HEK293T (cell line): ENCODE results near the gene SEMA4F.

Experiments used
- CTCF ChIA-PET: fragments of 350-600 bp; formaldehyde crosslinking; extraction: SDS; loops from one replicate; lab custom pipeline; 2021; ENCODE audit warnings: antibody characterized with exemption, inconsistent platforms; lab: Yijun Ruan, JAX
- POLR2A ChIA-PET: fragments of 350-600 bp; formaldehyde crosslinking; extraction: SDS; loops from one replicate; lab custom pipeline; 2020; ENCODE audit warnings: antibody characterized with exemption, inconsistent platforms; lab: Yijun Ruan, JAX
- DNase-seq: peaks from one replicate; pipeline ENCODE4 v3.0.0; 2012; ENCODE audit warnings: mixed read lengths; ENCODE audit errors: extremely low spot score
- ARNT ChIP-seq: fragments of 450-650 bp; IDR thresholded peaks from 2 replicates; pipeline ENCODE4 v1.6.1; 2017; ENCODE audit warnings: mild to moderate bottlenecking
- BHLHE40 ChIP-seq: fragments of 450-650 bp; IDR thresholded peaks from 2 replicates; pipeline ENCODE4 v1.6.1; 2016; ENCODE audit warnings: mild to moderate bottlenecking, moderate library complexity, borderline replicate concordance
- CTBP1 ChIP-seq: fragments of 450-650 bp; IDR thresholded peaks from 2 replicates; pipeline ENCODE4 v1.6.1; 2016; ENCODE audit warnings: borderline replicate concordance
- ELF4 ChIP-seq: fragments of 450-650 bp; IDR thresholded peaks from 2 replicates; pipeline ENCODE4 v1.6.1; 2017; ENCODE audit warnings: antibody characterized with exemption
- FOXA1 ChIP-seq: fragments of 450-650 bp; IDR thresholded peaks from 2 replicates; pipeline ENCODE4 v1.6.1; 2016; ENCODE audit warnings: mild to moderate bottlenecking
- FOXK2 ChIP-seq: fragments of 450-650 bp; IDR thresholded peaks from 2 replicates; pipeline ENCODE4 v1.6.1; 2016; ENCODE audit warnings: mild to moderate bottlenecking
- FOXM1 ChIP-seq: fragments of 450-650 bp; IDR thresholded peaks from 2 replicates; pipeline ENCODE4 v1.6.1; 2017; ENCODE audit warnings: mild to moderate bottlenecking, borderline replicate concordance
- HDGF ChIP-seq: fragments of 450-650 bp; IDR thresholded peaks from 2 replicates; pipeline ENCODE4 v1.6.1; 2017; ENCODE audit warnings: antibody characterized with exemption, borderline replicate concordance
- L3MBTL2 ChIP-seq: fragments of 450-650 bp; conservative IDR thresholded peaks from 2 replicates; pipeline ENCODE4 v1.6.1; 2016; ENCODE audit warnings: mild to moderate bottlenecking
- LEF1 ChIP-seq: fragments of 450-650 bp; IDR thresholded peaks from 2 replicates; pipeline ENCODE4 v1.6.1; 2017; ENCODE audit warnings: mild to moderate bottlenecking, borderline replicate concordance
- NFRKB ChIP-seq: fragments of 450-650 bp; IDR thresholded peaks from 2 replicates; pipeline ENCODE4 v1.6.1; 2016; ENCODE audit warnings: mild to moderate bottlenecking, moderate library complexity
- SP1 ChIP-seq: fragments of 450-650 bp; IDR thresholded peaks from 2 replicates; pipeline ENCODE4 v1.6.1; 2017
- SUZ12 ChIP-seq: fragments of 450-650 bp; IDR thresholded peaks from 2 replicates; pipeline ENCODE4 v1.6.1; 2016; ENCODE audit warnings: mild to moderate bottlenecking
- TARDBP ChIP-seq: fragments of 450-650 bp; IDR thresholded peaks from 2 replicates; pipeline ENCODE4 v1.6.1; 2016
- ZNF384 ChIP-seq: fragments of 450-650 bp; IDR thresholded peaks from 2 replicates; pipeline ENCODE4 v1.6.1; 2016
- TF ChIP-seq, protein P1 (sequence below): fragments of 450-650 bp; IDR thresholded peaks from 2 replicates; pipeline ENCODE4 v1.6.1; 2016

The SEMA4F gene

DNA sequence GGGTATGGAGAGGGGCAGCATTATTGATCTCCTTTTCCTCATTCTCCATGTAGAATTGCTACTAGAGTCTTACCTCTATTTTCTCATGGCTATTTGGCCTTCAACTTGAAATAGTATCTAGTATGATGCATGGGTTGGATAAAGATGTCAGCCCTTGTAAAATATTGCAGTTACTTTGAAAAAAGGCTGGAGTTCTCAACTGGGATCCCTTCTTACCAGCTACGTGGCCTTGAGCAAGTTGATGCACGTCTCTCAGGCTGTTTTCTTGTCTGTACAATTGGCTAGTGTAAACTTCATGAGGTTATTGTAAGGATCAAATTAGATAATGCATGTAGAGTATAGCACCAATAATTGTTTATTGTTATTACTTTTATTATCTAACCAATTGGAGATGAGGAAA is 50.2 kb downstream of the SEMA4F start:
- no peak for TF ChIP-seq SUZ12
- no peak for TF ChIP-seq ARNT
- TF ChIP-seq BHLHE40 = no peak
- TF ChIP-seq FOXK2 = no peak
- no peak for TF ChIP-seq FOXM1
- no peak for TF ChIP-seq ELF4
- TF ChIP-seq, protein P1, sequence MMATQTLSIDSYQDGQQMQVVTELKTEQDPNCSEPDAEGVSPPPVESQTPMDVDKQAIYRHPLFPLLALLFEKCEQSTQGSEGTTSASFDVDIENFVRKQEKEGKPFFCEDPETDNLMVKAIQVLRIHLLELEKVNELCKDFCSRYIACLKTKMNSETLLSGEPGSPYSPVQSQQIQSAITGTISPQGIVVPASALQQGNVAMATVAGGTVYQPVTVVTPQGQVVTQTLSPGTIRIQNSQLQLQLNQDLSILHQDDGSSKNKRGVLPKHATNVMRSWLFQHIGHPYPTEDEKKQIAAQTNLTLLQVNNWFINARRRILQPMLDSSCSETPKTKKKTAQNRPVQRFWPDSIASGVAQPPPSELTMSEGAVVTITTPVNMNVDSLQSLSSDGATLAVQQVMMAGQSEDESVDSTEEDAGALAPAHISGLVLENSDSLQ = no peak
- TF ChIP-seq FOXA1 = no peak
- TF ChIP-seq L3MBTL2 = no peak
- no peak for TF ChIP-seq NFRKB
- no peak for TF ChIP-seq SP1
- no peak for TF ChIP-seq LEF1
- TF ChIP-seq HDGF = no peak
- no peak for TF ChIP-seq TARDBP
- TF ChIP-seq CTBP1 = no peak
- no peak for TF ChIP-seq ZNF384
- DNase-seq = no peak
- ChIA-PET POLR2A (no interaction called here), CTCF (no interaction called here)

DNA sequence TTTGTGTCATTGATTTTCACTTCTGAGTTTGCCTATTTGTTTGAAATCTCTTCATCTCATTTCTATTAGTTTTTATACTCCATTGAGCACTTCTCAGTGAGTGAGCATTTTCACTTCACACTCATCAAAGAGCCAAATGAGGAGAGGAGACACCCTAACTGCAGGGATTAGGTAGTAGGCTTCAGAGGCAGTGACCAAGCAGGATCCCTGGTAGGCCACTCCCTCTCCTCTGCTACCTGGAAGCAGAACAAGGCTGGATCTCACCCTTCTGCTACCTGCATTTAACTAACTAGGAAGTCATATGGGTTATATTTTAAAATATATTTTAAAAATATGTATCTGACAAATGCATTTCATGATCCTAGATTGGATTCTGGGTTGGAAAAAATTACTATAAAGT is 52.7 kb downstream of the SEMA4F start:
- no peak for DNase-seq
- ChIA-PET CTCF (no interaction called here), POLR2A (interaction anchor here (0.6 kb wide), 1 partner anchor 19 kb away, joined by 3 read pairs; no protein-coding TSS in a partner anchor)
- TF ChIP-seq SP1 = no peak
- no peak for TF ChIP-seq SUZ12
- no peak for TF ChIP-seq BHLHE40
- TF ChIP-seq TARDBP = no peak
- no peak for TF ChIP-seq ZNF384
- TF ChIP-seq L3MBTL2 = no peak
- TF ChIP-seq CTBP1 = no peak
- no peak for TF ChIP-seq ELF4
- no peak for TF ChIP-seq FOXA1
- TF ChIP-seq ARNT = no peak
- no peak for TF ChIP-seq LEF1
- TF ChIP-seq NFRKB = no peak
- no peak for TF ChIP-seq HDGF
- no peak for TF ChIP-seq FOXM1
- TF ChIP-seq, protein P1 = no peak
- TF ChIP-seq FOXK2 = no peak

DNA sequence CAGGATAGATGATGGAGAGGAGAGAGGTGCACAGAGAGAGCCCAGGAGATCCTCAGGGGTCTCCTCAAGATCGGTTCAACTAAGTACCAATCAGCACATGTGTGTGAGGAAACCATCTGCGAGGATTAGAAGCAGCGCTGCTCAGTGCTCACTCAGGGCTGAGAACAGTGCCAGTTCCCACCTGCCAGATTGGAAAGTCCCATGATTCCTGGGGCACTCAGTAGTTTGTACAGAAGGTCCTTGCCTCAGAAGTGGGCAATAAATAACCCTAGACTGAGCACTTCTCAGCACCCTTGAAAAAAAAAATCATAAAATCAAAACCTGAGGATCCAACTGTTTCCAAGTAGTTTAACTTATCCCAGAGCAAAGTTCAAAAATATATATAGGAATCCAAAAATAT is 53.8 kb downstream of the SEMA4F start:
- DNase-seq = no peak
- POLR2A ChIA-PET = no interaction called here
- CTCF ChIA-PET = interaction anchor here (0.7 kb wide), 1 partner anchor 199 kb away, joined by 4 read pairs; no protein-coding TSS in a partner anchor

DNA sequence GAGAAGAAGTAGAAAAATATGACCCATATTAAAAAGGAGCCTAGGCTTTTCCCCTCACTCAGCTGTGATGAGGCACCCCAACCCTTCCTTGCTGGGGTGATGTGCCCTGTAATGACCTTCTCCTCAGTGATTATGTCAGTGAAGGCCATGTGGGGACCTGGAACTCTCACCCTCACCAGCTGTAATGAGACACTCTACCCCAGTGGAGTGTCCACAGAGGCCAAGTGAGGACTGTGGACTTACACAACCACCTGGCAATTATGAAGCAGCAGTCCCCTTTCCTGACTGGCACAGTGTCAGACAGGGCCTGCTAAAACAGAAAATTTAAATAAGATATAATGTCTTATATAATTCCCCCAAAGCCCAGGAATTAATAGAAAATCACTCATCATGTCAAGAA is 54.2 kb downstream of the SEMA4F start:
- ChIA-PET CTCF (interaction anchor here (0.7 kb wide), 1 partner anchor 198 kb away, joined by 4 read pairs; no protein-coding TSS in a partner anchor), POLR2A (no interaction called here)
- DNase-seq = no peak
- TF ChIP-seq FOXK2 (no peak), SP1 (no peak), LEF1 (no peak)
- TF ChIP-seq, protein P1 = no peak

More for the DNA sequence above, 53.8 kb downstream of the SEMA4F start:
- TF ChIP-seq ZNF384 (no peak), ELF4 (no peak), FOXK2 (no peak), FOXA1 (no peak), NFRKB (no peak), LEF1 (no peak)

DNA sequence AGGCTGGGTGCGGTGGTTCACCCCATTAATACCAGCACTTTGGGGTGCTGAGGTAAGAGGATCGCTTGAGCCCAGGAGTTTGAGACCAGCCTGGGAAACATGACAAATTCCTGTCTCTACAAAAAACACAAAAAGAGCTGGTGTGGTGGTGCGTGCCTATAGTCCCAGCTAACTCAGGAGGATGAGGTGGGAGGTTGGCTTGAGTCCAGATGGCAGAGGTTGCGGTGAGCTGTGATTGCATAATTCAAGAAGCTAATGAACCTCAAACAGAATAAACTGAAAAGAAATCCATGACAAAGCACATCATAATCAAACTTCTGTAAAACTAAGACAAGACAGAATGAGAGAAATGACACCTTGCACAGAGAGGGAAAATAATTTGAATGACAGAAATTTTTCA is 54.8 kb downstream of the SEMA4F start:
- ChIA-PET POLR2A (interaction anchor here (0.7 kb wide), 1 partner anchor 126 kb away, joined by 3 read pairs; no protein-coding TSS in a partner anchor), CTCF (no interaction called here)
- DNase-seq = no peak
- TF ChIP-seq CTBP1 = no peak
- no peak for TF ChIP-seq TARDBP

DNA sequence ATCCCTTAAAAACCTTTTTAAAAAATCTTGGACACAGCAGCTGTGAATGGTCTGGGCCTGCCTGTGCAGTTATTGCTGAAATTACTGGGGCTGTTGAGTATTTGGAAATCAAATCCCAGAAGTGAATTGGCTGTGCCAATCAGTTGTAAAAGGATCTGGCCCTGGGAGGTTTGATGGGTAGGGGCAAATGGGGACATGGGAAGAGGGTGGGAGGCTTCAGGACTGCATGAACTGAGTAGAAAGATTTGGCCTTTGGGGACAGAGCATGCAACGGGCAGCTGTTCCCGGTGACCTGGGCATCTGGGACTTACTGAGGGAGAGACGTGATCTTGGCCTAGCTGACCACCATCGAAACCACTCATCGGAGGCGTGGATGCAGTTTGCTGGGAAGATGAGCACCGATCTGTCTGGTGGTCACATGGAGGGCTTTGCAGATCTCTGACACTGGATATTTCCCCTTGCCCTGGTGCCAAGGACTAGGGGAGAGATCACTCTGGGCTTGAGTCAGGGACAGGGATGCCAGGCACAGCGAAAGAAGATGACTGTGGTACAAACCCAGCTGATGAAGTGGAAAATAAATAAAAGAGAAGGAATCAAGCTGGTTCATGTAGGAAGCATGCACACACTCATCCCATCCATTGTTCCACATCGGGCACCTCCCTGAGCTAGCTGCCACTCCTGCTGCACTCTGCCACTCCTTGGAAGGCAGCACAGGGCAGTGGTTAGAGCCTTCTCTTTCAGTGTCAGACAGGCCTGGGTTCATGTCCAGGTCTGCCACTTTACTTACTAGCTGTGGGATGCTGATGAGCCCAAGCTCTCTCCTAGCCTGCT is 58.4 kb downstream of the SEMA4F start:
- TF ChIP-seq ARNT = no peak
- ChIA-PET POLR2A (no interaction called here), CTCF (interaction anchor here (2.1 kb wide), 1 partner anchor 13 kb away, joined by 5 read pairs; no protein-coding TSS in a partner anchor)
- DNase-seq = no peak

DNA sequence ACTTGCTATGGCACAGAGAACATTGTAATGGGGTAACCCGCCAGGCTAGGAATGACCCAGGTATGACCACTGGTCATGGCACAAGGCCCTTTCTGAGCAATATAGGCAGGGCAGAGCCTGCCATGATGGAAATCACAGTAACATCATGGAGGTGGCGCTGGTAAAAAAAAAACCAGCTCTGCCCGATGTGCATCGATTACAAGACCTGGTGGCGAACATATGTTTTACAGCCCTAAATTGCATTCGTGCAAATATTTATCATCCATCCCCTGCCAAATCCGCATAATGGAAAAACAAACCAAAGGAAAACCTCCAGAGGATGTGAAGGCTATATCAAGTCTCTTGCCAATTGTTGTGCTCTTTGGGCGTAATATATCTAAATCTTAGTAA is 60.6 kb downstream of the SEMA4F start:
- ChIA-PET POLR2A (no interaction called here), CTCF (interaction anchor here (1.1 to 2.1 kb wide), 5 partner anchors 13 to 162 kb away, joined by 3 to 5 read pairs (median 4); no protein-coding TSS in a partner anchor)
- peak; percentile 34 for DNase-seq
- no peak for TF ChIP-seq ARNT
- no peak for TF ChIP-seq ZNF384
- TF ChIP-seq L3MBTL2 = no peak
- no peak for TF ChIP-seq HDGF
- no peak for TF ChIP-seq FOXA1
- no peak for TF ChIP-seq SUZ12
- TF ChIP-seq FOXM1 = no peak
- no peak for TF ChIP-seq ELF4
- no peak for TF ChIP-seq LEF1
- no peak for TF ChIP-seq NFRKB
- TF ChIP-seq SP1 = no peak
- no peak for TF ChIP-seq TARDBP
- no peak for TF ChIP-seq CTBP1
- TF ChIP-seq, protein P1 = no peak
